ENCODE results near the gene TEK.
A peak's percentile ranks its signal among the peaks of the same experiment; 100 is the strongest.

The TEK gene

DNA sequence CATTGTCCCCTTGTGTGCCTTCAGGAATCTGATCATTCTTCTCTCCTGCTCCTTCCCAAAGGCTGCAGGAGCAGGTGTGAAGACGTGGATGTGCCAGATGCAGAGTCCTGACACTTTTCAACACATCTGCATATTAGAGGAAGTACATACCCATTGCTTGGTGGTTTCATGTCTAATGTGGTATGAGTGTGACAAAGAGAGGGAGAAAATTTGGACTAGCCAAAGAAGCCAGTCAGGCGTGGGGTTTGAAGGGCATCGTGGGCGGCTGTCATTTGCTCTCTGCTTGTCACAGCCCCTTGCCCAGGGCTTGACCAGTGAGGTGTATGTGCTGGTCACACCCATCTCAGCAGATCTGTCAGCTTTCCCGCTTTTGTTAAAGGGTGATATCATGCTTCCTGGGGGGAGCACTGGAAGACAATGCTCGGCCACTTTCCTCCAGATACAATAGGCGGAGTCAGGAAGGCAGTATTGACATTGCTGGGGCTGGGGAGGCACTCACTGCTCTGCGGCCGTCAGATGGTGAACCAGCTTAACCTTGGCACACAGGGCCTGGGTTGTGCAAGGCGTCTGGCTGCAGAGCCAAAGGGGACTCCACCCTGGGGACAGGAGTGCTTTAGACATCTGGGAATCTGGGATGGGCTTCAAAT lies 8.6 kb downstream of the TEK start:
- no peak for DNase-seq
- in situ Hi-C loops (cut with MboI; ENCODE audit: low pct_unique_long_range_greater_than_20kb, low sequenced_read_pairs): no loop called here

GRCh38 chr9:27118916-27119315 lies 9.9 kb downstream of the TEK start:
- DNase-seq: no peak
- in situ Hi-C loops (cut with MboI; ENCODE audit: low pct_unique_long_range_greater_than_20kb, low sequenced_read_pairs): no loop called here

- in situ Hi-C loops (cut with MboI; ENCODE audit: low pct_unique_long_range_greater_than_20kb, low sequenced_read_pairs): no loop called here
Measured at GRCh38 chr9:27124151-27124550, 15.1 kb downstream of the TEK start.

DNA sequence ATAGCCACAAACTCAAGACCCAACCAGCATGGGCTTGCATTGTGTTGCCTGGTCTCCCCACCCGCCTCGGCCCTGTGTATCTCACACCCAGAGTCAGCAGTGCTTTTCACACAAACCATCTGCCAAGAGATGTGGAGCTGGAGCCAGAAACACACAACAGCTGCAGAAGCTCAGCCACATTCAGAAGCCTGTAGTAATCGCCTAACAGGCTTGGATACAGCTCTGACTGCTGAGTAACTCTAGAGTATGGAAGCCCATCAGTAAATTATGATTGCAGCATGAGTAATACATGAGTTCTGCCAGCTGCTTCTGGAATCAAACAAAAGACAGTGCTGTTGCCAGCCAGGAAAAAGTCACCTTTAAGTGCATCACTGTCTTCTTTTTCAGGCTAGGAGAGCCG lies 16.0 kb downstream of the TEK start:
- in situ Hi-C loops (cut with MboI; ENCODE audit: low pct_unique_long_range_greater_than_20kb, low sequenced_read_pairs): no loop called here
- no peak for DNase-seq

More at GRCh38 chr9:27124151-27124550, 15.1 kb downstream of the TEK start:
- DNase-seq: no peak

- no peak for DNase-seq
- in situ Hi-C loops (cut with MboI; ENCODE audit: low pct_unique_long_range_greater_than_20kb, low sequenced_read_pairs): no loop called here
Measured at GRCh38 chr9:27125936-27126335, 16.9 kb downstream of the TEK start.

GRCh38 chr9:27126670-27127069 lies 17.6 kb downstream of the TEK start:
- in situ Hi-C loops (cut with MboI; ENCODE audit: low pct_unique_long_range_greater_than_20kb, low sequenced_read_pairs): no loop called here
- DNase-seq: no peak

GRCh38 chr9:27129221-27129620 lies 20.2 kb downstream of the TEK start:
- in situ Hi-C loops (cut with MboI; ENCODE audit: low pct_unique_long_range_greater_than_20kb, low sequenced_read_pairs): no loop called here
- DNase-seq: no peak

GRCh38 chr9:27131731-27132130 lies 22.7 kb downstream of the TEK start:
- DNase-seq: no peak

DNA sequence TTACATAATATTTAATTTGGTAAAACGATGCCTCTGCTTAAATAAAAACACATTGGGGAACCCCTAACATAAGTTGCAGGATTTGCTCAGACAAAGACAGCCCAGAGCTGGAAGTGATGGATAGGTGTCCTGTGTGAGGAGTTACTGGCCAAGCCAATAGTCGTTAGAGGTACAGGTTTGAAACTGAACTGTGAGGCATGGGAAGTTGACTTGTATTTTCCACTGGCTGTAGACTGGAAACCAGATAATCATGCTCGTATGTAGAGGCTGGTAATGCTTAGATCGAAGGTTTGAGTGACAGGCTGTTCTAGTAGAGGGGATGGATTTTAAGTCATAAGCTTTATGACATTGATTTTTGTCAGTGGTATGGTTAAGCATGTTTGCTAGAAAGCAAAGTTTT lies 24.8 kb downstream of the TEK start:
- DNase-seq: no peak
- in situ Hi-C loops (cut with MboI; ENCODE audit: low pct_unique_long_range_greater_than_20kb, low sequenced_read_pairs): no loop called here

More at GRCh38 chr9:27131731-27132130, 22.7 kb downstream of the TEK start:
- in situ Hi-C loops (cut with MboI; ENCODE audit: low pct_unique_long_range_greater_than_20kb, low sequenced_read_pairs): no loop called here

DNA sequence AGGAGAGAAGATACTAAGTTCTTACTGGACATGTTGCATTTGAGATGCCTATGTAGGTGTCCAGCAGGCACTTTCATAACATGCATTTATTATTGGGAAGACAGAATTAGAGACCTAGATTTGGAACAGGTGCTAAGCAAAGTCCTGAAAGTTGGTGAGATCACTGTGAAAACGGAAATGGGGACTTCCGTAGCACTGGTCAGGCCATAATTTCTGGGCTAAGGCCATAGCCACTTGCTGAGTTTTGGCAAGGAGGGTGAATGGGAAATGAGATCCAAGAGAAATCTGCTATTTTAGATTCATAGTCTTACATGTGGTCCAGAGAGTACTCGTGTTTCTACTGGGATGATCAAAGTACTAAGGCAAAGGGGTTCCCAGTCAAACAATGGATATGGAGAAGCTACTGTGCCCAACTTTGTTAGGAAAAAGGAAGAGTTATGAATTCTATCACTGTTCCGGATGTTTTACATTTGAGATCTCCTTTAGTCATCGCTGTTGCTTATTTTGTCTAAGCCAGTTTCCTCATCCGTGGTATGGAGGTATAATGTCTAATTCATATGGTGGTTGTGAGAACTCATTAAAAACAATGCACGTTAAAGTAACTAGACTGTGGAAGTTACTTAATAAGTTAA lies 33.4 kb downstream of the TEK start:
- no peak for DNase-seq
- in situ Hi-C loops (cut with MboI; ENCODE audit: low pct_unique_long_range_greater_than_20kb, low sequenced_read_pairs): no loop called here

GRCh38 chr9:27145143-27145542 lies 36.1 kb downstream of the TEK start:
- peak; percentile 30 for DNase-seq
- in situ Hi-C loops (cut with MboI; ENCODE audit: low pct_unique_long_range_greater_than_20kb, low sequenced_read_pairs): no loop called here

GRCh38 chr9:27149651-27150050 lies 40.6 kb downstream of the TEK start:
- no peak for DNase-seq
- in situ Hi-C loops (cut with MboI; ENCODE audit: low pct_unique_long_range_greater_than_20kb, low sequenced_read_pairs): no loop called here

DNA sequence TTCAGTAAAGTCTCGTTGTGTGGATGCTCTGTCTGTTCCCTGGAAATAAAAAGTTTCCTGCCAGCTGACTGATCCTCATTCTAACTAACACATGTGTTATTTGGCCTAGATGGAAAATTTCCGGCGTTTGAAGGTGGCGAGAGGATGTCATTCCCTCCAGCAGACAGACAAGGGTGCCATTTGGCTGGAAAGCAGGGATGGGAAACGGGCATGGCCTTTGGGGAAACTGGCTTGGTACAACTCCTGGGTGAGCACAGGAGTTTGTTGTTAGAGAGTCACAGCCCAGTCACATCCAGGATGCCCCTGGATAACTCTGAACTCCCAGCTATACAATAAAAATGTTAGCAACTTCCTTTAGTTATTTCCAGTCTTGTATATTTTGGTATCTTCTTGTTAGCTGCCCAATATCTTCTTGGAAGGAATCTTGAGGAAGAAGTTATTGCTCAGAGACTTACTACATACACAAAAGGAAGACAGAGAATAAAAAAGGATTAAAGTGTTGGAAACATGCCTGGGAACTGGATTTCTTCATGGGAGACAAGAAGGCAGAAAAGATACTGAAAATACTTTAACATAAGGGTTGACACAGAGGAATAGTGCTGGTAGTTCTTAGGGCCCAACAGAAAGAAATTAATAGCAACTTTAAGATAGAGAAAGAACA lies 41.9 kb downstream of the TEK start:
- DNase-seq: no peak
- in situ Hi-C loops (cut with MboI; ENCODE audit: low pct_unique_long_range_greater_than_20kb, low sequenced_read_pairs): no loop called here

- no peak for DNase-seq
- in situ Hi-C loops (cut with MboI; ENCODE audit: low pct_unique_long_range_greater_than_20kb, low sequenced_read_pairs): no loop called here
Measured at GRCh38 chr9:27151693-27152404, 42.8 kb downstream of the TEK start.

- in situ Hi-C loops (cut with MboI; ENCODE audit: low pct_unique_long_range_greater_than_20kb, low sequenced_read_pairs): no loop called here
Measured at GRCh38 chr9:27152405-27152718, 43.3 kb downstream of the TEK start.

GRCh38 chr9:27154908-27155307 lies 45.9 kb downstream of the TEK start:
- in situ Hi-C loops (cut with MboI; ENCODE audit: low pct_unique_long_range_greater_than_20kb, low sequenced_read_pairs): no loop called here
- DNase-seq: peak; percentile 44

More at GRCh38 chr9:27152405-27152718, 43.3 kb downstream of the TEK start:
- DNase-seq: no peak

GRCh38 chr9:27157097-27157496 lies 48.1 kb downstream of the TEK start:
- in situ Hi-C loops (cut with MboI; ENCODE audit: low pct_unique_long_range_greater_than_20kb, low sequenced_read_pairs): no loop called here

GRCh38 chr9:27157736-27158135 lies 48.7 kb downstream of the TEK start:
- DNase-seq: no peak
- in situ Hi-C loops (cut with MboI; ENCODE audit: low pct_unique_long_range_greater_than_20kb, low sequenced_read_pairs): no loop called here

More at GRCh38 chr9:27157097-27157496, 48.1 kb downstream of the TEK start:
- no peak for DNase-seq

GRCh38 chr9:27160636-27161035 lies 51.6 kb downstream of the TEK start:
- DNase-seq: no peak
- in situ Hi-C loops (cut with MboI; ENCODE audit: low pct_unique_long_range_greater_than_20kb, low sequenced_read_pairs): no loop called here

DNA sequence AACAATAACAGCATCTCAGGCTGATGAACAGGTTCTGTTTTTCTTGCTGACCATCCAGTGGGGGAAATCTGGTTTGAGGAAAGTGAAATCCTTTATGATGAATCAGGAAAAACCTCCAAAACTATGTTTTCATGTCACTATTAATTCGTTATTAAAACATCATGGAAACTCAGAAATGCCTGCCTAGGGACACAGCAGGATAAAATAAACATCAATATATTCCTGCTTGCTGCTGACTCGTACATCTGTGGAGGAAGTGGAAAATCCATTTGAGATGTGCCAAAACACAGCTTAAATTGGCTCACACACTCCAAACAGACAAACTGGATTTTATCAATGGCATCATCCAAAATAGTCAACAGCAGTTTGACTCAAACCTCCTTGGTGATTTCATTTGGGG lies 53.0 kb downstream of the TEK start:
- in situ Hi-C loops (cut with MboI; ENCODE audit: low pct_unique_long_range_greater_than_20kb, low sequenced_read_pairs): no loop called here
- no peak for DNase-seq
